Liver (tissue), 9 donors: ENCODE results near the gene TCERG1L. TPM values are rescaled to one million over a fixed set of nuclear protein-coding genes. Genes with fewer than 3 reads are reported as not detected.

Experiments used
- DNase-seq: peaks from one replicate; pipeline ENCODE4 v3.0.0-alpha.2; 2017; ENCODE audit warnings: low spot score
- H3K27ac ChIP-seq, 2 donors: one replicate each; pipeline ENCODE4 v1.7.0; 2013; ENCODE audit warnings: inconsistent platforms in 2 of 2, low read length in 2 of 2, control low read depth in 1 of 2, low read depth in 1 of 2, mild to moderate bottlenecking in 1 of 2
- H3K27me3 ChIP-seq, 4 donors: one replicate each; pipeline versions ENCODE4 v1.6.1 to v1.7.0; 2013; ENCODE audit warnings: low read length in 3 of 4, inconsistent platforms in 1 of 4, mild to moderate bottlenecking in 1 of 4, moderate library complexity in 1 of 4; ENCODE audit not compliant: control insufficient read depth in 4 of 4, insufficient read depth in 4 of 4
- H3K36me3 ChIP-seq, 4 donors: one replicate each; pipeline versions ENCODE4 v1.6.1 to v1.7.0; 2013; ENCODE audit warnings: low read length in 3 of 4, mild to moderate bottlenecking in 3 of 4, low read depth in 1 of 4, moderate library complexity in 1 of 4; ENCODE audit not compliant: control insufficient read depth in 4 of 4, insufficient read depth in 3 of 4
- H3K4me1 ChIP-seq, 4 donors: one replicate each; pipeline versions ENCODE4 v1.6.1 to v1.7.0; 2013; ENCODE audit warnings: low read length in 3 of 4, mild to moderate bottlenecking in 3 of 4, moderate library complexity in 1 of 4; ENCODE audit not compliant: control insufficient read depth in 4 of 4, insufficient read depth in 4 of 4
- H3K4me3 ChIP-seq, 3 donors: one replicate each; pipeline versions ENCODE4 v1.6.1 to v1.7.0; 2013; ENCODE audit warnings: low read length in 3 of 3, control low read depth in 1 of 3, low read depth in 1 of 3, mild to moderate bottlenecking in 1 of 3
- H3K9ac ChIP-seq, 2 donors: one replicate each; pipeline ENCODE4 v1.7.0; 2013; ENCODE audit warnings: low read length in 2 of 2, mild to moderate bottlenecking in 2 of 2, moderate library complexity in 2 of 2, control low read depth in 1 of 2, low read depth in 1 of 2
- H3K9me3 ChIP-seq, 4 donors: one replicate each; pipeline versions ENCODE4 v1.6.1 to v1.7.0; 2013; ENCODE audit warnings: low read length in 3 of 4; ENCODE audit not compliant: control insufficient read depth in 4 of 4
- EGR1 ChIP-seq, 2 donors: IDR thresholded peaks; 2 replicates each; pipeline ENCODE4 v1.6.1; 2016 to 2018; ENCODE audit warnings: antibody characterized with exemption in 2 of 2, low read depth in 2 of 2
- FOXA1 ChIP-seq: IDR thresholded peaks from 2 replicates; pipeline ENCODE4 v1.6.1; 2016; ENCODE audit warnings: antibody characterized with exemption
- FOXA2 ChIP-seq: IDR thresholded peaks from 2 replicates; pipeline ENCODE4 v1.6.1; 2016; ENCODE audit warnings: antibody characterized with exemption
- GABPA ChIP-seq, 2 donors: IDR thresholded peaks in 1 of 2; conservative IDR thresholded peaks in 1 of 2; 2 replicates each; pipeline ENCODE4 v1.6.1; 2016; ENCODE audit warnings: antibody characterized with exemption in 2 of 2, mild to moderate bottlenecking in 1 of 2, moderate library complexity in 1 of 2
- HNF4A ChIP-seq, 2 donors: conservative IDR thresholded peaks; 2 replicates each; pipeline ENCODE4 v1.6.1; 2016; ENCODE audit warnings: antibody characterized with exemption in 2 of 2, mild to moderate bottlenecking in 2 of 2
- HNF4G ChIP-seq: IDR thresholded peaks from 2 replicates; pipeline ENCODE4 v1.6.1; 2016; ENCODE audit warnings: antibody characterized with exemption
- JUND ChIP-seq, 2 donors: IDR thresholded peaks; 2 replicates each; pipeline ENCODE4 v1.6.1; 2016; ENCODE audit warnings: antibody characterized with exemption in 2 of 2
- NR2F2 ChIP-seq: IDR thresholded peaks from 2 replicates; pipeline ENCODE4 v1.6.1; 2016; ENCODE audit warnings: antibody characterized with exemption
- RAD21 ChIP-seq, 2 donors: IDR thresholded peaks; 2 replicates each; pipeline ENCODE4 v1.6.1; 2016; ENCODE audit warnings: antibody characterized with exemption in 2 of 2, mild to moderate bottlenecking in 2 of 2
- RXRA ChIP-seq, 2 donors: IDR thresholded peaks; 2 replicates each; pipeline ENCODE4 v1.6.1; 2017 to 2018; ENCODE audit warnings: antibody characterized with exemption in 2 of 2, mild to moderate bottlenecking in 1 of 2
- SP1 ChIP-seq: IDR thresholded peaks from 2 replicates; pipeline ENCODE4 v1.6.1; 2018; ENCODE audit warnings: antibody characterized with exemption, mild to moderate bottlenecking
- TAF1 ChIP-seq: conservative IDR thresholded peaks from 2 replicates; pipeline ENCODE4 v1.6.1; 2016; ENCODE audit warnings: antibody characterized with exemption, mild to moderate bottlenecking
- YY1 ChIP-seq: IDR thresholded peaks from 2 replicates; pipeline ENCODE4 v1.6.1; 2016; ENCODE audit warnings: antibody characterized with exemption, mild to moderate bottlenecking
- WGBS: extraction: QIAGEN DNeasy Blood & Tissue Kit; methylation state at CpG from one replicate; pipeline ENCODE4 v1.1.7; 2013; 5-methylcytosine and 5-hydroxymethylcytosine counted together
- polyA plus RNA-seq, 2 donors: library from polyadenylated mRNA; stranded (reverse) in 1 of 2; unstranded in 1 of 2; fragments of 200-250 nt in 1 of 2; fragments of >200 nt in 1 of 2; fragmentation: Nextera tagmentation in 1 of 2; extraction: Ambion mirVana in 1 of 2; gene quantifications; one replicate each; pipeline versions ENCODE4 v1.2.1 to v1.2.3, GENCODE V29; 2013 to 2015
- total RNA-seq, 2 donors: library from RNA; depleted of rRNA; stranded (reverse); fragments of >200 nt; gene quantifications; one replicate each; pipeline ENCODE4 v1.2.3, GENCODE V29; 2014
- TF ChIP-seq, protein P1 (sequence below): IDR thresholded peaks from 2 replicates; pipeline ENCODE4 v1.6.1; 2016; ENCODE audit warnings: antibody characterized with exemption
- TF ChIP-seq, protein P2 (sequence below): IDR thresholded peaks from 2 replicates; pipeline ENCODE4 v1.6.1; 2016; ENCODE audit warnings: antibody characterized with exemption, mild to moderate bottlenecking
- TF ChIP-seq, protein P3 (sequence below): IDR thresholded peaks from 2 replicates; pipeline ENCODE4 v1.6.1; 2016; ENCODE audit warnings: antibody characterized with exemption
- TF ChIP-seq, protein P4 (sequence below): fragments of 150-350 bp; IDR thresholded peaks from 2 replicates; pipeline ENCODE4 v1.5.1; 2017; ENCODE audit warnings: improper control_type of control experiment, low read depth, low read length; ENCODE audit not compliant: missing input control
- TF ChIP-seq, protein P5 (sequence below): IDR thresholded peaks from 2 replicates; pipeline ENCODE4 v1.6.1; 2016; ENCODE audit warnings: antibody characterized with exemption
- donor health status: healthy.
- donor health status: healthy.
- donor health status: healthy.
- donor health status: healthy.
- donor health status: healthy.

Gene TCERG1L
- total and polyA plus RNA-seq, 4 donors, result not detected

DNA sequence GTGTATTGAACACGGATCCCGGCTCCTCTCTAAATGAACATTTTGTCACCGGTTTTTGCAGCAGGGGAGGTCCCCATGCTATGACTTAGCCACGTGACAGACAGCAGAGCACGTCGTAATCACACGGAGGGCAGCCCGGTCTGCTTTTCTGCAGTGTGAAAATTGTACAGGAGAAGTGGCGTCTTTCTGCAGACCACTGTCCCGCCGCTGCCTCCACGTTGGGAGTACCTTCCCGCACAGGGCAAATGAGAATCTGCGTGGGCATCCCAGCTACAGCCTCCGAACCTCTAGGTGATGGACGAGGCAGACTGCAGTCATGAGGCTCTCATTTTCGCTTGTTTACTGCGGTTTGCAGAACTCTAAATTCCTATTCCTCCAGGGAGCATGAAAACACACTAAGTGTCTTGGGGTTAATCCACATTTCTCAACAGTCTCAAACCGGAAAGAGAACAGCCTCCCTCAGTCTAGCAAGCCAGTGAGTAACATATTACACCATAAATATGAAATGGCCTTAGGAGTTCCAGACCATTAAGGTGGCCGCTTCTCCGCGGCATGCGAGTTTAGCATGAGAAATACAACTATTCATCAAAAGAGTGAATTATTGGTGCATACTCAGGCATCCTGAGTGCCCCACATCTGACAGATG lies 89.8 kb downstream of the TCERG1L start:
- no peaks in the 10 kb centered on the region for H3K4me1 ChIP-seq
- H3K27ac ChIP-seq, result no peak overlapping the region
- H3K9me3 ChIP-seq, result no peaks in the 10 kb centered on the region
- H3K9ac ChIP-seq, result no peak overlapping the region
- no peaks in the 10 kb centered on the region for H3K36me3 ChIP-seq
- 87% methylated on average over 23 of the region's 23 CpGs for WGBS
- no peak for DNase-seq
- H3K27me3 ChIP-seq, result no peaks in the 10 kb centered on the region
- TF ChIP-seq, protein P1, sequence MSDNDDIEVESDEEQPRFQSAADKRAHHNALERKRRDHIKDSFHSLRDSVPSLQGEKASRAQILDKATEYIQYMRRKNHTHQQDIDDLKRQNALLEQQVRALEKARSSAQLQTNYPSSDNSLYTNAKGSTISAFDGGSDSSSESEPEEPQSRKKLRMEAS, result no peak
- TF ChIP-seq, protein P2, sequence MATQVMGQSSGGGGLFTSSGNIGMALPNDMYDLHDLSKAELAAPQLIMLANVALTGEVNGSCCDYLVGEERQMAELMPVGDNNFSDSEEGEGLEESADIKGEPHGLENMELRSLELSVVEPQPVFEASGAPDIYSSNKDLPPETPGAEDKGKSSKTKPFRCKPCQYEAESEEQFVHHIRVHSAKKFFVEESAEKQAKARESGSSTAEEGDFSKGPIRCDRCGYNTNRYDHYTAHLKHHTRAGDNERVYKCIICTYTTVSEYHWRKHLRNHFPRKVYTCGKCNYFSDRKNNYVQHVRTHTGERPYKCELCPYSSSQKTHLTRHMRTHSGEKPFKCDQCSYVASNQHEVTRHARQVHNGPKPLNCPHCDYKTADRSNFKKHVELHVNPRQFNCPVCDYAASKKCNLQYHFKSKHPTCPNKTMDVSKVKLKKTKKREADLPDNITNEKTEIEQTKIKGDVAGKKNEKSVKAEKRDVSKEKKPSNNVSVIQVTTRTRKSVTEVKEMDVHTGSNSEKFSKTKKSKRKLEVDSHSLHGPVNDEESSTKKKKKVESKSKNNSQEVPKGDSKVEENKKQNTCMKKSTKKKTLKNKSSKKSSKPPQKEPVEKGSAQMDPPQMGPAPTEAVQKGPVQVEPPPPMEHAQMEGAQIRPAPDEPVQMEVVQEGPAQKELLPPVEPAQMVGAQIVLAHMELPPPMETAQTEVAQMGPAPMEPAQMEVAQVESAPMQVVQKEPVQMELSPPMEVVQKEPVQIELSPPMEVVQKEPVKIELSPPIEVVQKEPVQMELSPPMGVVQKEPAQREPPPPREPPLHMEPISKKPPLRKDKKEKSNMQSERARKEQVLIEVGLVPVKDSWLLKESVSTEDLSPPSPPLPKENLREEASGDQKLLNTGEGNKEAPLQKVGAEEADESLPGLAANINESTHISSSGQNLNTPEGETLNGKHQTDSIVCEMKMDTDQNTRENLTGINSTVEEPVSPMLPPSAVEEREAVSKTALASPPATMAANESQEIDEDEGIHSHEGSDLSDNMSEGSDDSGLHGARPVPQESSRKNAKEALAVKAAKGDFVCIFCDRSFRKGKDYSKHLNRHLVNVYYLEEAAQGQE, result no peak
- TF ChIP-seq FOXA1 (no peak), GABPA (IDR thresholded peaks at IDR 0.05 in 1 of 2, conservative IDR thresholded peaks at IDR 0.05 in 1 of 2) (no peak), RAD21 (IDR thresholded peaks at IDR 0.05) (no peak), HNF4A (conservative IDR thresholded peaks at IDR 0.05) (no peak), NR2F2 (no peak)
- TF ChIP-seq, protein P3, sequence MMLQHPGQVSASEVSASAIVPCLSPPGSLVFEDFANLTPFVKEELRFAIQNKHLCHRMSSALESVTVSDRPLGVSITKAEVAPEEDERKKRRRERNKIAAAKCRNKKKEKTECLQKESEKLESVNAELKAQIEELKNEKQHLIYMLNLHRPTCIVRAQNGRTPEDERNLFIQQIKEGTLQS, result no peak
- no peak overlapping the region for H3K4me3 ChIP-seq

DNA sequence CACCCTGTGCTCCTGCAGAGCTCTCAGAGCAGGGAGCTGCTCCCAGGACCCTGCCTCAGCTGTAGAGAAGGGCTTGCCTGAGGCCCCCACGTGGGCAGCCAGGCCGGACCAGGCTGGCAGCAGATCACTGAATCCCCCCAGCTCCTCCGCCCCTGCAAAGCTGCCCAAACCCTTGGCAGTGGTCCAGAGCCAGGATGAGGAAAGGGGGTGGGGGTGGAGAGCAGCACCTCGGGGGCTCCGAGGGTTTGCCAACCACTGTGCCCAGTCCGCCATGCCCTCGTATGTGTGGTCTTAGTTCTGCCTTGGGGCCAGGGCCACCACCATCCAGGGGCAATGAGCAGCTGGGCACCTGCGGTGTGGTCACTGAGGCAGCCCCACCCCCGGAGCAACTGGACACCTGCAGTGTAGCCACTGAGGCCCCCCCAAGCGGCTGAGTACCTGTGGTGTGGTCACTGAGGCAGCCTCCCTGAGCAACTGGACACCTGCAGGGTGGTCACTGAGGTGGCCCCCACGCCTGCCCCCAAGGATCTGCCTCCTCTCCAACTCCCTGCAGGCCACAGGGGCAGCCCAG lies 90.8 kb downstream of the TCERG1L start:
- H3K4me1 ChIP-seq, result no peaks in the 10 kb centered on the region
- H3K27ac ChIP-seq, result no peak overlapping the region
- H3K9ac ChIP-seq, result no peak overlapping the region
- H3K4me3 ChIP-seq, result no peak overlapping the region
- no peak for DNase-seq
- no peaks in the 10 kb centered on the region for H3K9me3 ChIP-seq
- 76% methylated on average over 11 of the region's 11 CpGs for WGBS
- no peaks in the 10 kb centered on the region for H3K27me3 ChIP-seq
- TF ChIP-seq TAF1 (no peak), HNF4G (no peak), HNF4A (conservative IDR thresholded peaks at IDR 0.05) (no peak), EGR1 (IDR thresholded peaks at IDR 0.05; ENCODE audit: low read depth in 2 of 2) (no peak), RAD21 (IDR thresholded peaks at IDR 0.05) (no peak), JUND (IDR thresholded peaks at IDR 0.05) (no peak), FOXA1 (no peak), FOXA2 (no peak), RXRA (IDR thresholded peaks at IDR 0.05) (no peak), YY1 (no peak), SP1 (no peak), NR2F2 (no peak), GABPA (IDR thresholded peaks at IDR 0.05 in 1 of 2, conservative IDR thresholded peaks at IDR 0.05 in 1 of 2) (no peak)
- TF ChIP-seq, protein P2, result no peak
- TF ChIP-seq, protein P3, result no peak
- TF ChIP-seq, protein P4, sequence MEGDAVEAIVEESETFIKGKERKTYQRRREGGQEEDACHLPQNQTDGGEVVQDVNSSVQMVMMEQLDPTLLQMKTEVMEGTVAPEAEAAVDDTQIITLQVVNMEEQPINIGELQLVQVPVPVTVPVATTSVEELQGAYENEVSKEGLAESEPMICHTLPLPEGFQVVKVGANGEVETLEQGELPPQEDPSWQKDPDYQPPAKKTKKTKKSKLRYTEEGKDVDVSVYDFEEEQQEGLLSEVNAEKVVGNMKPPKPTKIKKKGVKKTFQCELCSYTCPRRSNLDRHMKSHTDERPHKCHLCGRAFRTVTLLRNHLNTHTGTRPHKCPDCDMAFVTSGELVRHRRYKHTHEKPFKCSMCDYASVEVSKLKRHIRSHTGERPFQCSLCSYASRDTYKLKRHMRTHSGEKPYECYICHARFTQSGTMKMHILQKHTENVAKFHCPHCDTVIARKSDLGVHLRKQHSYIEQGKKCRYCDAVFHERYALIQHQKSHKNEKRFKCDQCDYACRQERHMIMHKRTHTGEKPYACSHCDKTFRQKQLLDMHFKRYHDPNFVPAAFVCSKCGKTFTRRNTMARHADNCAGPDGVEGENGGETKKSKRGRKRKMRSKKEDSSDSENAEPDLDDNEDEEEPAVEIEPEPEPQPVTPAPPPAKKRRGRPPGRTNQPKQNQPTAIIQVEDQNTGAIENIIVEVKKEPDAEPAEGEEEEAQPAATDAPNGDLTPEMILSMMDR, result no peak
- TF ChIP-seq, protein P5, sequence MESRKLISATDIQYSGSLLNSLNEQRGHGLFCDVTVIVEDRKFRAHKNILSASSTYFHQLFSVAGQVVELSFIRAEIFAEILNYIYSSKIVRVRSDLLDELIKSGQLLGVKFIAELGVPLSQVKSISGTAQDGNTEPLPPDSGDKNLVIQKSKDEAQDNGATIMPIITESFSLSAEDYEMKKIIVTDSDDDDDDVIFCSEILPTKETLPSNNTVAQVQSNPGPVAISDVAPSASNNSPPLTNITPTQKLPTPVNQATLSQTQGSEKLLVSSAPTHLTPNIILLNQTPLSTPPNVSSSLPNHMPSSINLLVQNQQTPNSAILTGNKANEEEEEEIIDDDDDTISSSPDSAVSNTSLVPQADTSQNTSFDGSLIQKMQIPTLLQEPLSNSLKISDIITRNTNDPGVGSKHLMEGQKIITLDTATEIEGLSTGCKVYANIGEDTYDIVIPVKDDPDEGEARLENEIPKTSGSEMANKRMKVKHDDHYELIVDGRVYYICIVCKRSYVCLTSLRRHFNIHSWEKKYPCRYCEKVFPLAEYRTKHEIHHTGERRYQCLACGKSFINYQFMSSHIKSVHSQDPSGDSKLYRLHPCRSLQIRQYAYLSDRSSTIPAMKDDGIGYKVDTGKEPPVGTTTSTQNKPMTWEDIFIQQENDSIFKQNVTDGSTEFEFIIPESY, result no peak
- TF ChIP-seq, protein P1, result no peak
- no peaks in the 10 kb centered on the region for H3K36me3 ChIP-seq
